ENCODE measurements around the gene ASIC2.
"Not testable (repeated sequence)": the region's sequence is repeated elsewhere in the genome, so short reads cannot be mapped to it uniquely, and the experiment has no call there.

ASIC2 gene

GRCh38 chr17:33014751-33015150, 278.3 kb downstream of the ASIC2 start:
- DNase-seq: no peak

DNA sequence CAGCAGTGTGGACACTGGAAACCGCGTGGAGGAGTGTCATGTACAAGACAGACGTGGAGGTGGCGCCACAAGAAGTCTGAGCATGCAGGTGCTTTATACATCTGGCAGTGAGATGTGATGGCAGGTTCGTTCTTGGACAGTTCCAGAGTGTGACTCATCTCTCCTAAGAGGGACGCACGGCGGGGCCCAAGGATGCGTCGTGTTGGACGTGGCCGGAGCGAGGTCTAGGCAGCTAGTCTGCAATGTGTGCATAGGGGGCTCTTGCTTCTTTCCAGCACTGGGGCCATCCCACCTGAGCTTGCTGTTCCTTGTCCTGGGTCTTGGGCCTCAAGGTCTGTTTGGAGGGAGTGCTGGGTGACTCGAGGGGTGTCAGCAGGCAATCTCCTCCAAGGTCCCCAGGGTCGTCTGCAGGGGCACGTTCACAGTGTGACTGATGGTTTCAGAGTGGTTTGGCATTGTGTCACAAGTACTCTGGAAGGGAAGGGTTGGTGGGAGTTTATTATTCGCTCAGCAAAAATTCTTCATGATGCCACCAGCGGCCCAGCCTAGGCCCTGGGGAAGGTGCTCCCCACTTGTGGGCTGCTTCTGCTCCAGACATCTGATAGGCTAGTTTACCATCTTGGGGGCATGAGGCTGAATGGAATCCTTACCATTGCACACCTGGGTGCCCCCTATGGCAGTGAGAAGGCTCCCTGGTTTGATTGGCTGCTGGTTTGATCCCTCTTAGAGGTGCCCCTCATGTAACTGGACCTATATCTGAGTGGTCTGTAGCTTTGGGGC, 279.3 kb downstream of the ASIC2 start:
- DNase-seq: no peak

DNA sequence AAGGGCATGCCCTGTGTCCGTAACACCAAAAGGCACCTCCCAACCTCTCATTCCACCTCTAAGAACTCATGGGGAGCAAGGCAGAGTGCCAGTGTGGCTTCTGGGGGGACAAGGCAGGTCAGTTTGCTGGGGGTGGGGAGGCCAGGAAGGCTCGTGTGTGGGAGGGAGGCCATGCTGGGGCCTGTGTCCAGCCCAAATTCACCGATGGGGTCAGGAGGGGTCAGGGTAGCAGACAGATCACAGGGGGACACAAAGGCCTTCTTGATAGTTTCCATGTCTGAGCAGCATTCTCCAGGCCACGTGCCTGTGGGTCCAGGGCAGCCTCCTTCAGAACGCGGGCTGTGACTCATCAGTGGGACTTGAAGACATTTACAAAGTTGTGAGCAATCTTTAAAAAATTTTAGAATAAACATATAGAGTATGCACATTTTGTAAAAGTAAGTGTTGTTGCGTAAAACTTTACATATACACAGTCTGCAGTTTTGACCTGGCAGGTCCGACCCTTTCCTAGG, 280.5 kb downstream of the ASIC2 start:
- no peak for DNase-seq

DNA sequence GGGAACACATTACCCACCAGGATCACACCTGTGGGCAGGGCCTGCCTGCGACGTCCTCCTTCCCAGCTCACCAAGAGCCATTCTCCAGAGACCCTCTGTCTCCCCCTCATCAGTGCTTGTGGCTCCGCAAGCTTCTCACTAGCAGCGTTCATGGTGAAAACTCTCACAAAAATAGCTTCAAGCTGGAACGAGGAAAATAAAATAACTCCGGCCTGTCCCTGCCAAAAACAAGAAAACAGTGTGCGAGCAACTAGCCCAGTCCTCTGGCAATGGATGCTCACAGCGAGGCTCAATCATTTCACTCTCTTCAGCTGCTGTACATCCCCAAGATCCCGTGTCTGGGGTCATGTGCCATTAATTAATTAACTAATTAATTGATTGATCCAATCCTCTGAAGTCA, 283.5 kb downstream of the ASIC2 start:
- DNase-seq: no peak

DNA sequence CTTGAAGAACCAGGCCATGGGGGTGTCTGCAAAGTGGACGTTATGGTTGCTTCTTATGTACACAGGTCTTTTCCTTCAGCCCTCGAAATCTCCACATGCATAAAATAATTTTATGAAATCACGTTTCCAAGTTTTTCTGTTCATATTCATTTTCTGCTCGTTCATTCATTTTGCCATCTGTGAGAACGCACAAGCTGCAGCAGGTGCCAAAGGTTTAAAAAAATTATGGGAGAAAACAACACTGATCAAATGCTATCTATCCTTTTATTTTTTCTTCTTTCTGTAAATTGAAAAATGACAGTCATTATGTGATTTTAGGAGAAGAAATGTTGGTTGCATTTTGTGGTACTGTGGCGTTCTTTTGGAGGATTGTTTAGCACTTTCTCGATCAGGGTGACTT, 285.9 kb downstream of the ASIC2 start:
- DNase-seq: no peak

GRCh38 chr17:33002246-33002645, 290.8 kb downstream of the ASIC2 start:
- DNase-seq: no peak

DNA sequence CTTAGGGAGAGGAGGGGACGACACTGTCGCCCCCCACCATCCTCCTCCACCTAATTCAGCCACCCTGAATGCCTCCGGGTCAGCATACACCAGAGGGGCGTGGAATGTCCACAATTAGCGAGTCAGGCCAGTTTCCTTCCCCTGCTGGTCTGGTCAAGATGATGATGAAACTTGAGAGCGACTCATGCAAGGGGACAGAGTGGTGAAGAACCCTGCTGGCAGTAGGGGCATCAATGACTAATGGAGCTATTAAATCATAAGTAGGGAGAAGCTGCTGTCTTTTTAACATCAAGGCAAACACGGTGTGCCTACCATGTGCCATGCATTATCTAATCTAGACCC, 294.2 kb downstream of the ASIC2 start:
- DNase-seq: no peak

GRCh38 chr17:32998111-32998886, 294.8 kb downstream of the ASIC2 start:
- DNase-seq: peak; percentile 28 to 59

DNA sequence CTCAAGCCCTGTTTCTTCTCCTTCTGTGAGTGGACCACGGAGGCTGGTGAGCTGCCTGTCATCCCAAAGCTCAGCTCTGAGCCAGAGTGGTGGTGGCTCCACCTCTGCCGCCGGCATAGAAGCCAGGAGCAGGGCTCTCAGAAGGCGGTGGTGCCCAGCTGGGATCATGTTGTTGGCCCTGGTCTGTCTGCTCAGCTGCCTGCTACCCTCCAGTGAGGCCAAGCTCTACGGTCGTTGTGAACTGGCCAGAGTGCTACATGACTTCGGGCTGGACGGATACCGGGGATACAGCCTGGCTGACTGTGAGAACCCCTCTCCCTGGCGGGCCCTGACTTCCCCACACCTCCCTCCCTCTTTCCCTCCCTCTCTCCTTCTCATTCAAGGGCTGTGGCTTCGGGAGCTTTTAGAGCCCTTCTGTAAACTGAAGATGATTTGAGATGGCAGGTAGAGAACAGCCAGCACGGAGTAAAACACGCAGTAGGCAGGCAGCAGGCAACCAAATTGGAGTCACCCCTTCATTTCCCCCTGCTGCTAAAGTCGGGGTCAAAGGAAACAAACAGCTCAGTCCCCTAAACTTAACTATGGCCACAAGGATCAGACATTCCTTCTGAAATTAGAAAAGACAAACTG, 297.6 kb downstream of the ASIC2 start:
- DNase-seq: no peak

DNA sequence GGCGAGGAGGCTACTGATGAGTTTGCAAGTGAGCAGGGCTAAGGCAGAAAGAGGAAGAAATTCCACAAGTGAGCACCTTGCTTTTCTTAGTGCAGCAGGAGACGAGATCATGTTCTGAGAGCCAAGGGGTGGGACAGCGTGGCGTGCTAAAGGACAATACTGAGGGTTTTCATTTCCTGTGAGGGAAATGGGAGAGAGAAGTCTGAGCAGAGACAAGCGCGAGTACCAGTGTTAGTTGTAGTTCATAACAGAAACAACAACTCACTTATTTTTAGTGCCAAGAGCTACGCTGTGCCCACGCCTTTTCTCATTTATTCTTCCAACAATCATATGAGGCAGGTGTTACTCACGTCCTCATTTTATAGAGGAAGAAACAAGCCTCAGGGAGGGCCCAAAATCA, 299.1 kb downstream of the ASIC2 start:
- DNase-seq: no peak

GRCh38 chr17:32992321-32993033, 300.6 kb downstream of the ASIC2 start:
- DNase-seq: no peak

GRCh38 chr17:32988481-32989101, 304.5 kb downstream of the ASIC2 start:
- DNase-seq: no peak

GRCh38 chr17:32987868-32988267, 305.2 kb downstream of the ASIC2 start:
- not testable (repeated sequence) for DNase-seq

GRCh38 chr17:32987453-32987805, 305.7 kb downstream of the ASIC2 start:
- DNase-seq: not testable (repeated sequence)

GRCh38 chr17:32985050-32985756, 307.9 kb downstream of the ASIC2 start:
- DNase-seq: no peak

DNA sequence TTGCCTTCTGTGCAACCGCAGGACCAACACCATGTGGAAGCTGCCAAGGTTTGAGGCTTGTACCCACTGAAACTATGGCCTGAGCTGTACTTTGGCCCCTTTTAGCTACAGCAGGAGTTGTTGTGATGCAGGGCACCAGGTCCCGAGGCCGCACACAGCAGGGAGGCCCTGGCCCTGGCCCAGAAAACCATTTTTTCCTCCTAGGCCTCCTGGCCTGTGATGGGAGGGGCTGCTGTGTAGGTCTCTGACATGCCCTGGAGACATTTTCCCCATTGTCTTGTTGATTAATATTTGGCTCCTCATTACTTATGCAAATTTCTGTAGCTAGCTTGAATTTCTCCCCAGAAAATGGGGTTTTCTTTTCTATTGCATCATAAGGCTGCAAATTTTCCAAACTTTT, 311.5 kb downstream of the ASIC2 start:
- DNase-seq: not testable (repeated sequence)

GRCh38 chr17:32980230-32980629, 312.9 kb downstream of the ASIC2 start:
- no peak for DNase-seq

DNA sequence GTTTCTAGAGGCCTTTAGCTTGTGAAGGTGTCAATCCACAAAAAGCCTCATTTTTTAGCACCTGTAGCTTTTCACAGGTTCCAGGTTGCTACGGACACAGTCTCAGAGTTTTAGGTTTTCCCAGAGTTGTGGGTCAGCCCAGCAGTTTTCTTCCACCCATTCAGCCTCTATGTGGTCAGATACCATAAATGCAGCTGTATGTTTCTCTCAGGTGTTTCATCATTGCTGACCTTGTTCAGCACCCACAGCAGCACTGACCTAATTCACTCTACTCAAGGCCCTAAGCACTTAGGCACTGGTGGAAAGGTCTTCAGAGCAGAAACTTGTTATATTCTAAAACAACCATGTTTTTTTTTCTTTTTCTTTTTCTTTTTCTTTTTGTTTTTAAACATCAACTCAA, 316.5 kb downstream of the ASIC2 start:
- DNase-seq: no peak

DNA sequence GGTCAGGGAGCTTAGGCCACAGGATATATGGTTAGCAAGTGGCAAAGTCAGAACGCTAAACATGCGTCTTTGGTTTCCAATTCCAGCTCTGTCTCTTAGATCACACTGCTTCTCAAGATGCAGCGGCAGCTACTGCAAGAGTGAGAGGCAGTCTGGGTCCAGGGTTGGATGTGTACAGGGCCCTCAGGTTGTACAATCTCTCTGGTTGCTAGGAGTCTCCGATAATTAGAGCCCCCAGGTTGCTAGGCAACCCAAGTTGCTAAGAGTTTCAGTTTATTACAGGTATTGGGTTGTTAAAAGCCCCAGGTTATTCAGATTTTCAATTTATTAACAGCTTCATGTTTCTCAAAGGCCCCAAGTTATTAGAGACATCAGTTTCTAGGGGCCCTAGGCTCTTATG, 317.0 kb downstream of the ASIC2 start:
- no peak for DNase-seq

DNA sequence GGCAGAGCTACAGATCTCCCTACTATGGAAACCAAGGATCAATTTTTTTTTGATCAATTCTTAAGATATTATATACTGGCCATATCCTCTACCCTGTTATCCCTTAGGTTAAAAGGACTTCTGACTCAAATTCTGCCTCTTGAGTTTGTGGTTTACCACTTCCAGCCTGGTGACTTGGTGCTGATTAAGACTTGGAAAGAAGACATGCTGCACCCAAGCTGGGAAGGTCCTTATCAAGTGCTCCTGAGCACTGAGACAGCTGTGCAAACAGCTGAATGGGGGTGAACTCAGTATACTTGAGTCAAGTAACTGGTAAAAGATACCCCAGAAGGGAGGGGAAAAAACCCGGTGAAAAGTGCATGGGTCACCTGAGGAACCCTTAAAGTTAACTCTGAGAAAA, 321.9 kb downstream of the ASIC2 start:
- no peak for DNase-seq

GRCh38 chr17:32970281-32970680, 322.8 kb downstream of the ASIC2 start:
- no peak for DNase-seq

- not testable (repeated sequence) for DNase-seq
These were observed 323.9 kb downstream of the ASIC2 start for GRCh38 chr17:32969231-32969630.

All from Kasumi-1 (cell line).